CD14-positive monocyte (primary cell): ENCODE measurements around the gene SLC6A6. TPM values are rescaled to one million over a fixed set of nuclear protein-coding genes. Genes with fewer than 3 reads are reported as not detected.

Experiments
- DNase-seq, 3 donors: peaks; one replicate each; pipeline ENCODE4 v3.0.0-alpha.2; 2011 to 2022
- H2AFZ ChIP-seq: 2 replicates; pipeline ENCODE4 v1.6.0; 2012; ENCODE audit warnings: mild to moderate bottlenecking, low read depth, low read length, inconsistent platforms; ENCODE audit not compliant: insufficient read depth, poor library complexity, severe bottlenecking
- H3K27ac ChIP-seq, 2 donors: 1 replicate in 1 of 2; 2 replicates in 1 of 2; pipeline ENCODE4 v1.5.1; 2012 to 2013; ENCODE audit warnings: low read length in 2 of 2, control low read depth in 1 of 2, inconsistent platforms in 1 of 2, low read depth in 1 of 2, mild to moderate bottlenecking in 1 of 2
- H3K27me3 ChIP-seq, 2 donors: one replicate each; pipeline versions ENCODE4 v1.6.0 to v1.6.1; 2011 to 2013; ENCODE audit warnings: low read length in 2 of 2; ENCODE audit not compliant: control insufficient read depth in 2 of 2, insufficient read depth in 2 of 2
- H3K36me3 ChIP-seq, 2 donors: replicated peaks in 1 of 2; 1 replicate in 1 of 2; 2 replicates in 1 of 2; pipeline versions ENCODE4 v1.5.1 to v1.6.1; 2012 to 2013; ENCODE audit warnings: low read length in 2 of 2, control low read depth in 1 of 2, inconsistent platforms in 1 of 2, mild to moderate bottlenecking in 1 of 2; ENCODE audit not compliant: insufficient read depth in 2 of 2, control insufficient read depth in 1 of 2
- H3K4me1 ChIP-seq, 2 donors: 1 replicate in 1 of 2; 2 replicates in 1 of 2; pipeline versions ENCODE4 v1.5.1 to v1.6.1; 2012 to 2013; ENCODE audit warnings: low read length in 2 of 2, control low read depth in 1 of 2, inconsistent platforms in 1 of 2, mild to moderate bottlenecking in 1 of 2, moderate library complexity in 1 of 2; ENCODE audit not compliant: insufficient read depth in 2 of 2, control insufficient read depth in 1 of 2
- H3K4me2 ChIP-seq: replicated peaks from 2 replicates; pipeline ENCODE3; 2012; ENCODE audit warnings: low read length, moderate library complexity, mild to moderate bottlenecking; ENCODE audit not compliant: poor library complexity, severe bottlenecking; ENCODE audit errors: extremely low read depth
- H3K4me3 ChIP-seq, 3 experiments: fragments of 200-600 bp in 1 of 3; sonication (generic) in 1 of 3; replicated peaks in 1 of 3; 1 replicate in 2 of 3; 2 replicates in 1 of 3; pipeline ENCODE4 v1.5.1; 2011 to 2013; ENCODE audit warnings: low read length in 3 of 3, mild to moderate bottlenecking in 3 of 3, control low read depth in 2 of 3, low read depth in 2 of 3, inconsistent platforms in 1 of 3, moderate library complexity in 1 of 3
- H3K79me2 ChIP-seq: 2 replicates; pipeline ENCODE4 v1.6.0; 2012; ENCODE audit warnings: mild to moderate bottlenecking, control low read depth, inconsistent platforms, low read length, moderate library complexity; ENCODE audit not compliant: insufficient read depth
- H3K9ac ChIP-seq: 2 replicates; pipeline ENCODE4 v1.6.0; 2017; ENCODE audit warnings: low read length, mild to moderate bottlenecking; ENCODE audit not compliant: insufficient read depth, poor library complexity, severe bottlenecking
- H3K9me3 ChIP-seq, 2 donors: replicated peaks in 1 of 2; 1 replicate in 1 of 2; 2 replicates in 1 of 2; pipeline versions ENCODE4 v1.5.1 to v1.6.1; 2012 to 2013; ENCODE audit warnings: low read length in 2 of 2, control low read depth in 1 of 2; ENCODE audit not compliant: control insufficient read depth in 1 of 2, insufficient read depth in 1 of 2
- H4K20me1 ChIP-seq: 2 replicates; pipeline ENCODE4 v1.6.0; 2012; ENCODE audit warnings: mild to moderate bottlenecking, low read length, control low read depth, moderate library complexity; ENCODE audit not compliant: insufficient read depth
- H3K27ac Mint-ChIP-seq, 7 donors: one replicate each; pipeline ENCODE4 v1.8.0; 2020; ENCODE audit warnings: mild to moderate bottlenecking in 7 of 7, mixed read lengths in 7 of 7, moderate library complexity in 6 of 7, inconsistent platforms in 2 of 7
- H3K27me3 Mint-ChIP-seq, 3 donors: one replicate each; pipeline ENCODE4 v1.8.0; 2021 to 2022; ENCODE audit warnings: low read depth in 3 of 3, mild to moderate bottlenecking in 3 of 3, mixed read lengths in 3 of 3, moderate library complexity in 3 of 3, inconsistent platforms in 1 of 3
- H3K36me3 Mint-ChIP-seq, 2 donors: one replicate each; pipeline ENCODE4 v1.8.0; 2020; ENCODE audit warnings: mixed read lengths in 2 of 2, inconsistent platforms in 1 of 2, mild to moderate bottlenecking in 1 of 2
- H3K4me1 Mint-ChIP-seq: one replicate; pipeline ENCODE4 v1.8.0; 2020; ENCODE audit warnings: mild to moderate bottlenecking, mixed read lengths
- H3K4me3 Mint-ChIP-seq, 2 donors: one replicate each; pipeline ENCODE4 v1.8.0; 2020; ENCODE audit warnings: mild to moderate bottlenecking in 2 of 2, mixed read lengths in 2 of 2, moderate library complexity in 1 of 2
- H3K9me3 Mint-ChIP-seq, 7 donors: one replicate each; pipeline ENCODE4 v1.8.0; 2020 to 2022; ENCODE audit warnings: mixed read lengths in 7 of 7, mild to moderate bottlenecking in 6 of 7, moderate library complexity in 6 of 7, inconsistent platforms in 2 of 7
- WGBS: methylation state at CpG from one replicate; pipeline ENCODE4 v1.1.5; 2013; ENCODE audit warnings: missing lambda C conversion rate; ENCODE audit not compliant: insufficient coverage; 5-methylcytosine and 5-hydroxymethylcytosine counted together
- intact Hi-C, 2 donors: fragments of 100-400 bp; cut with micrococcal nuclease; formaldehyde crosslinking; loops; one replicate each; pipeline versions ENCODE4 v1.15.0 to v1.15.1; 2023
- polyA plus RNA-seq, 3 donors: library from polyadenylated mRNA; depleted of rRNA in 1 of 3; unstranded in 2 of 3; stranded (reverse) in 1 of 3; fragments of 300-500 nt in 2 of 3; fragments of >200 nt in 1 of 3; fragmentation: Illumina TruSeq in 2 of 3; gene quantifications; 1 replicate in 2 of 3; 2 replicates in 1 of 3; pipeline ENCODE4 v1.2.3, GENCODE V29; 2012 to 2021
- TF ChIP-seq, protein P1 (sequence below): fragments of 200-600 bp; IDR thresholded peaks from one replicate; pipeline ENCODE4 v1.8.0; 2022; ENCODE audit warnings: antibody characterized with exemption, mild to moderate bottlenecking

SLC6A6 gene
- polyA plus RNA-seq, 3 donors, result 18.4 to 136 (median 24.5) TPM

DNA sequence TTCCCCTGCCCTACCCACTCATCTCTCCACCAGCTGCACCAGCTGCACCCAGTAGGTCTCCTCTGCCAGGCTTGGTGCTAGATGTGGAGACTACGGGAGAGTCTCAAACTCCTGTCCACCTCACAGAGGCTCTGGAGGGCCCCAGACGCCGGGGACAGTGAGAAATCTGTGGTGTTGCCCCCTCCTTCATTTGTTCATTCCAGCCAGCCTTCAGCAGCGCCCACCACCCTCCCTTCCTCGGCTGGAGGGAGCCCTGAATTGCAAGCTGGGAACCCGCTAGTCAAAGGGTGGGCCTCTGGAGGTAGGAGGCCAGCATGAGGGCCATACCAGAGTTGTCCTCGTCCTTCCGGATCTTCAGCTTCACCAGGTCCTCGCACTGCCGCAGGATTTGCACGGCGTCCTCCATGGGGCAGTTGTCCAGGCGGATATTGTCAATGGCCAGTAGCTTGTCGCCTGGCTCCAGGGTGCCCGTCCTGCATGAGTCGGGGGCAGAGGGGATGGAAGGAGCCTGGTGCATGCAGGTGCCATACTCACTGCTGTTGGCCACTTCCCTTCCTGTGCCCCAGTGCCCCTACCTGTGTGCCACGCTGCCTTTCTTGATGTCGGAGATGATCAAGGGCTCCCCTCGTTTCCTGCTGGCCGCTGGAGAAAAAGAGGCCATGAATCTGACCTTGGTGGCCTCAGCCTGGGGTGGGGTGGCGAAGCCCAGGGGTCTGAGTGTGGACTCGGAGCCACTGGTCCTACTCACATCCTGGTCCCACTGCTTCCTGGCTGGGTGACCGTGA, 108.6 kb downstream of the SLC6A6 start:
- Histone ChIP-seq H3K4me2 (no peak overlapping the region), H4K20me1 (no peaks in the 10 kb centered on the region), H3K27me3 (no peaks in the 10 kb centered on the region), H3K9me3 (no peaks in the 10 kb centered on the region), H3K27ac (no peak overlapping the region), H3K4me1 (no peaks in the 10 kb centered on the region), H3K36me3 (no peaks in the 10 kb centered on the region), H3K79me2 (no peaks in the 10 kb centered on the region), H3K4me3 (no peak overlapping the region), H2AFZ (no peak overlapping the region), H3K9ac (no peak overlapping the region)
- Mint-ChIP-seq H3K9me3 (peaks cover 0 to 2% (median 0%) of the 10 kb centered on the region in 7 donors), H3K4me1 (no peaks in the 10 kb centered on the region), H3K27me3 (peaks cover 3 to 8% (median 7%) of the 10 kb centered on the region in 3 donors), H3K36me3 (no peaks in the 10 kb centered on the region), H3K4me3 (no peak overlapping the region), H3K27ac (no peak overlapping the region)
- intact Hi-C loops, result no loop called here
- TF ChIP-seq, protein P1, sequence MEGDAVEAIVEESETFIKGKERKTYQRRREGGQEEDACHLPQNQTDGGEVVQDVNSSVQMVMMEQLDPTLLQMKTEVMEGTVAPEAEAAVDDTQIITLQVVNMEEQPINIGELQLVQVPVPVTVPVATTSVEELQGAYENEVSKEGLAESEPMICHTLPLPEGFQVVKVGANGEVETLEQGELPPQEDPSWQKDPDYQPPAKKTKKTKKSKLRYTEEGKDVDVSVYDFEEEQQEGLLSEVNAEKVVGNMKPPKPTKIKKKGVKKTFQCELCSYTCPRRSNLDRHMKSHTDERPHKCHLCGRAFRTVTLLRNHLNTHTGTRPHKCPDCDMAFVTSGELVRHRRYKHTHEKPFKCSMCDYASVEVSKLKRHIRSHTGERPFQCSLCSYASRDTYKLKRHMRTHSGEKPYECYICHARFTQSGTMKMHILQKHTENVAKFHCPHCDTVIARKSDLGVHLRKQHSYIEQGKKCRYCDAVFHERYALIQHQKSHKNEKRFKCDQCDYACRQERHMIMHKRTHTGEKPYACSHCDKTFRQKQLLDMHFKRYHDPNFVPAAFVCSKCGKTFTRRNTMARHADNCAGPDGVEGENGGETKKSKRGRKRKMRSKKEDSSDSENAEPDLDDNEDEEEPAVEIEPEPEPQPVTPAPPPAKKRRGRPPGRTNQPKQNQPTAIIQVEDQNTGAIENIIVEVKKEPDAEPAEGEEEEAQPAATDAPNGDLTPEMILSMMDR, result no peak
- DNase-seq, result no peak
- 91% methylated on average over 14 of the region's 23 CpGs for WGBS

DNA sequence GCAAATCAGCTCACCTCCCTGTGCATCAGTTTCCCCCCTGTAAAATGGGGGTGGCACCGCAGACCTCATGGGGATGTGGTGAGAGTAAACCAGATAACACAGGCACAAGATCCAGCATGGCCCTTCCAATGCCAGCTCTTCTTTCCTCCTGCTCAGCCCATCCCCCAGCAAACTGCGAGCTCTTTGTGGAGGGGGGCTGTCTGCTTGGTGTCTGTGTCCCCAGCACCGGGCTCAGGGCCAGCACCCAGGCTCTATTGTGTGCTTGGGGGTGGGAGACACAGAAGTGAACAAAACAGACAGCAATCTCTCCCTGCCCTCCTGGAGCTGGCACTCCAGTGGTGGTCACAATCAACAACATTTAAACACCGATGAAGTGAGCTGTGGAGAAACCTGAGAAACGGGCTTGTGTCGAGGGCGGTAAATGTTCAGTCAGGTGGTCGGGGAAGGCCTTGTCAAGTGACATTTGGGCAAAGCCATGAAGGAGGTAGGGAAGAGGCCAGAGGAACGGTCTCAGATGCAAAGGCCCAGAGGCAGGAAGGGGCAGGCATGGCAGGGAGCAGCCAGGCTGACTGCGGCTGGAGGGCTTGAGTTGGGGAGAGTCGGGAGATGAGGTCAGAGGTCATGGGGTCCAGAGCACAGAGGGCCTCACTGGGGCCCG, 109.3 kb downstream of the SLC6A6 start:
- H3K27ac Mint-ChIP-seq, result peak overlapping the region in 2 of 7 donors; percentile 13 to 50
- 92% methylated on average over 9 of the region's 12 CpGs for WGBS
- DNase-seq, result no peak
- no peaks in the 10 kb centered on the region for H3K9me3 ChIP-seq
- no peaks in the 10 kb centered on the region for H3K36me3 Mint-ChIP-seq
- no peak overlapping the region for H3K4me3 Mint-ChIP-seq
- H3K4me1 ChIP-seq, result no peaks in the 10 kb centered on the region
- peaks cover 0 to 2% (median 0%) of the 10 kb centered on the region in 7 donors for H3K9me3 Mint-ChIP-seq
- no peaks in the 10 kb centered on the region for H4K20me1 ChIP-seq
- H3K9ac ChIP-seq, result no peak overlapping the region
- H3K27ac ChIP-seq, result no peak overlapping the region
- no peaks in the 10 kb centered on the region for H3K79me2 ChIP-seq
- H3K27me3 Mint-ChIP-seq, result peaks cover 3 to 8% (median 7%) of the 10 kb centered on the region in 3 donors
- H3K4me3 ChIP-seq, result no peak overlapping the region
- no peak overlapping the region for H3K4me2 ChIP-seq
- H3K36me3 ChIP-seq, result no peaks in the 10 kb centered on the region
- TF ChIP-seq, protein P1, result no peak
- no peaks in the 10 kb centered on the region for H3K27me3 ChIP-seq
- intact Hi-C loops, result no loop called here
- no peaks in the 10 kb centered on the region for H3K4me1 Mint-ChIP-seq
- H2AFZ ChIP-seq, result no peak overlapping the region
